ENCODE results near the gene NUS1. TPM values are rescaled to one million over a fixed set of nuclear protein-coding genes. Genes with fewer than 3 reads are reported as not detected.

The NUS1 gene
- total and polyA plus RNA-seq, 2 of the 13 experiments (the other 11 are each of a cell fraction or from before 2014, with no cell fraction given), result 18.3 to 18.6 TPM

DNA sequence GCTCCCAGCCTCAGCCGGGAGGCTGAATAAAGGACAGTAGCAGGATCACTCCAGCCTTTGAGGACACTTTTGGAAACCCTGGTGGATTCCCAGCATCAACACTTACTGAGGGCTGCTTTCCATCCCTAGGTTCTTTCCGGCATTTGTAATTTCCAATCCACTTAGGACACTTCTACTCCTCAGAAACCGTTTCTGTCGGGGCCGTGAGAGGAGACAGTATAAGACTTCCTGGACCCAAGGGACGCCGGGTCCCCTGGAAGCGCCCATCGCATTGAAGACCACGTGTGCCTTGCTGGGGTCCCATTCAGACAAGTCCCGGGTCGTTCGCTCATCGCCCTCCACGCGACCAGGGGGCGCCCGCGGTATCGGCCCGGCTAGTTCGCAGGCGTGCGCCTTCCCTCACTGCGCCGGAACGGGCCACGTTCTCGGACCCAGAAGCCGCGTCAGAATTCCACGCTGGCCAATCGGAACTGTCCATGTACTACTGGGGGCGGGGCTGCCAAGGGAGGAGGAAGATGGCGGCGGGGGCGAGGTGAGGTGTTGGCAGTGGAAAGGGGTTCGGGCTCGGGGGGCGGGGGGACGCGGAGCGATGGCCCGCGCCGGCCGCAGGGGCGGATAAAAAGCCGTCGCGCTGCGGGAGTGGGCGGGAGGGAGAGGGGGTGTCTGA is at the start of gene NUS1 (continued):
- TF ChIP-seq, protein P1, sequence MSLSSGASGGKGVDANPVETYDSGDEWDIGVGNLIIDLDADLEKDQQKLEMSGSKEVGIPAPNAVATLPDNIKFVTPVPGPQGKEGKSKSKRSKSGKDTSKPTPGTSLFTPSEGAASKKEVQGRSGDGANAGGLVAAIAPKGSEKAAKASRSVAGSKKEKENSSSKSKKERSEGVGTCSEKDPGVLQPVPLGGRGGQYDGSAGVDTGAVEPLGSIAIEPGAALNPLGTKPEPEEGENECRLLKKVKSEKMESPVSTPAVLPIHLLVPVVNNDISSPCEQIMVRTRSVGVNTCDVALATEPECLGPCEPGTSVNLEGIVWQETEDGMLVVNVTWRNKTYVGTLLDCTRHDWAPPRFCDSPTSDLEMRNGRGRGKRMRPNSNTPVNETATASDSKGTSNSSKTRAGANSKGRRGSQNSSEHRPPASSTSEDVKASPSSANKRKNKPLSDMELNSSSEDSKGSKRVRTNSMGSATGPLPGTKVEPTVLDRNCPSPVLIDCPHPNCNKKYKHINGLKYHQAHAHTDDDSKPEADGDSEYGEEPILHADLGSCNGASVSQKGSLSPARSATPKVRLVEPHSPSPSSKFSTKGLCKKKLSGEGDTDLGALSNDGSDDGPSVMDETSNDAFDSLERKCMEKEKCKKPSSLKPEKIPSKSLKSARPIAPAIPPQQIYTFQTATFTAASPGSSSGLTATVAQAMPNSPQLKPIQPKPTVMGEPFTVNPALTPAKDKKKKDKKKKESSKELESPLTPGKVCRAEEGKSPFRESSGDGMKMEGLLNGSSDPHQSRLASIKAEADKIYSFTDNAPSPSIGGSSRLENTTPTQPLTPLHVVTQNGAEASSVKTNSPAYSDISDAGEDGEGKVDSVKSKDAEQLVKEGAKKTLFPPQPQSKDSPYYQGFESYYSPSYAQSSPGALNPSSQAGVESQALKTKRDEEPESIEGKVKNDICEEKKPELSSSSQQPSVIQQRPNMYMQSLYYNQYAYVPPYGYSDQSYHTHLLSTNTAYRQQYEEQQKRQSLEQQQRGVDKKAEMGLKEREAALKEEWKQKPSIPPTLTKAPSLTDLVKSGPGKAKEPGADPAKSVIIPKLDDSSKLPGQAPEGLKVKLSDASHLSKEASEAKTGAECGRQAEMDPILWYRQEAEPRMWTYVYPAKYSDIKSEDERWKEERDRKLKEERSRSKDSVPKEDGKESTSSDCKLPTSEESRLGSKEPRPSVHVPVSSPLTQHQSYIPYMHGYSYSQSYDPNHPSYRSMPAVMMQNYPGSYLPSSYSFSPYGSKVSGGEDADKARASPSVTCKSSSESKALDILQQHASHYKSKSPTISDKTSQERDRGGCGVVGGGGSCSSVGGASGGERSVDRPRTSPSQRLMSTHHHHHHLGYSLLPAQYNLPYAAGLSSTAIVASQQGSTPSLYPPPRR (CRISPR knock-in tag; IDR thresholded peaks at IDR 0.05; ENCODE audit: borderline replicate concordance), result peak; percentile 50; the same call in 1 of the 2 replicates
- TF ChIP-seq POLR2AphosphoS5 (IDR thresholded peaks at IDR 0.05; ENCODE audit: low read depth, low read length) (peak; percentile 36; the same call in 1 of the 2 replicates), POLR2AphosphoS2 (IDR thresholded peaks at IDR 0.05; ENCODE audit: low read depth, low read length) (no peak), PCBP1 (IDR thresholded peaks at IDR 0.05; ENCODE audit: borderline replicate concordance, low read depth, low read length) (0 out of 2 replicates have a peak, but pooled peaks have one; percentile 58), GABPA (IDR thresholded peaks at IDR 0.05; ENCODE audit: low read depth, low read length) (peak; percentile 70), GABPA (CRISPR knock-in tag; IDR thresholded peaks at IDR 0.05; ENCODE audit: low read depth) (peak; percentile 90), ZNF749 (CRISPR knock-in tag; IDR thresholded peaks at IDR 0.05; ENCODE audit: borderline replicate concordance) (peak; percentile 70; the same call in 1 of the 2 replicates), BRCA1 (CRISPR knock-in tag; IDR thresholded peaks at IDR 0.05) (no peak)
- TF ChIP-seq, protein P2, sequence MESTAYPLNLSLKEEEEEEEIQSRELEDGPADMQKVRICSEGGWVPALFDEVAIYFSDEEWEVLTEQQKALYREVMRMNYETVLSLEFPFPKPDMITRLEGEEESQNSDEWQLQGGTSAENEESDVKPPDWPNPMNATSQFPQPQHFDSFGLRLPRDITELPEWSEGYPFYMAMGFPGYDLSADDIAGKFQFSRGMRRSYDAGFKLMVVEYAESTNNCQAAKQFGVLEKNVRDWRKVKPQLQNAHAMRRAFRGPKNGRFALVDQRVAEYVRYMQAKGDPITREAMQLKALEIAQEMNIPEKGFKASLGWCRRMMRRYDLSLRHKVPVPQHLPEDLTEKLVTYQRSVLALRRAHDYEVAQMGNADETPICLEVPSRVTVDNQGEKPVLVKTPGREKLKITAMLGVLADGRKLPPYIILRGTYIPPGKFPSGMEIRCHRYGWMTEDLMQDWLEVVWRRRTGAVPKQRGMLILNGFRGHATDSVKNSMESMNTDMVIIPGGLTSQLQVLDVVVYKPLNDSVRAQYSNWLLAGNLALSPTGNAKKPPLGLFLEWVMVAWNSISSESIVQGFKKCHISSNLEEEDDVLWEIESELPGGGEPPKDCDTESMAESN (CRISPR knock-in tag; conservative IDR thresholded peaks at IDR 0.05), result peak; percentile 90
- TF ChIP-seq, protein P3, sequence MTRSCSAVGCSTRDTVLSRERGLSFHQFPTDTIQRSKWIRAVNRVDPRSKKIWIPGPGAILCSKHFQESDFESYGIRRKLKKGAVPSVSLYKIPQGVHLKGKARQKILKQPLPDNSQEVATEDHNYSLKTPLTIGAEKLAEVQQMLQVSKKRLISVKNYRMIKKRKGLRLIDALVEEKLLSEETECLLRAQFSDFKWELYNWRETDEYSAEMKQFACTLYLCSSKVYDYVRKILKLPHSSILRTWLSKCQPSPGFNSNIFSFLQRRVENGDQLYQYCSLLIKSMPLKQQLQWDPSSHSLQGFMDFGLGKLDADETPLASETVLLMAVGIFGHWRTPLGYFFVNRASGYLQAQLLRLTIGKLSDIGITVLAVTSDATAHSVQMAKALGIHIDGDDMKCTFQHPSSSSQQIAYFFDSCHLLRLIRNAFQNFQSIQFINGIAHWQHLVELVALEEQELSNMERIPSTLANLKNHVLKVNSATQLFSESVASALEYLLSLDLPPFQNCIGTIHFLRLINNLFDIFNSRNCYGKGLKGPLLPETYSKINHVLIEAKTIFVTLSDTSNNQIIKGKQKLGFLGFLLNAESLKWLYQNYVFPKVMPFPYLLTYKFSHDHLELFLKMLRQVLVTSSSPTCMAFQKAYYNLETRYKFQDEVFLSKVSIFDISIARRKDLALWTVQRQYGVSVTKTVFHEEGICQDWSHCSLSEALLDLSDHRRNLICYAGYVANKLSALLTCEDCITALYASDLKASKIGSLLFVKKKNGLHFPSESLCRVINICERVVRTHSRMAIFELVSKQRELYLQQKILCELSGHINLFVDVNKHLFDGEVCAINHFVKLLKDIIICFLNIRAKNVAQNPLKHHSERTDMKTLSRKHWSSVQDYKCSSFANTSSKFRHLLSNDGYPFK (CRISPR knock-in tag; IDR thresholded peaks at IDR 0.05; ENCODE audit: borderline replicate concordance), result peak; percentile 91
- TF ChIP-seq, protein P4, sequence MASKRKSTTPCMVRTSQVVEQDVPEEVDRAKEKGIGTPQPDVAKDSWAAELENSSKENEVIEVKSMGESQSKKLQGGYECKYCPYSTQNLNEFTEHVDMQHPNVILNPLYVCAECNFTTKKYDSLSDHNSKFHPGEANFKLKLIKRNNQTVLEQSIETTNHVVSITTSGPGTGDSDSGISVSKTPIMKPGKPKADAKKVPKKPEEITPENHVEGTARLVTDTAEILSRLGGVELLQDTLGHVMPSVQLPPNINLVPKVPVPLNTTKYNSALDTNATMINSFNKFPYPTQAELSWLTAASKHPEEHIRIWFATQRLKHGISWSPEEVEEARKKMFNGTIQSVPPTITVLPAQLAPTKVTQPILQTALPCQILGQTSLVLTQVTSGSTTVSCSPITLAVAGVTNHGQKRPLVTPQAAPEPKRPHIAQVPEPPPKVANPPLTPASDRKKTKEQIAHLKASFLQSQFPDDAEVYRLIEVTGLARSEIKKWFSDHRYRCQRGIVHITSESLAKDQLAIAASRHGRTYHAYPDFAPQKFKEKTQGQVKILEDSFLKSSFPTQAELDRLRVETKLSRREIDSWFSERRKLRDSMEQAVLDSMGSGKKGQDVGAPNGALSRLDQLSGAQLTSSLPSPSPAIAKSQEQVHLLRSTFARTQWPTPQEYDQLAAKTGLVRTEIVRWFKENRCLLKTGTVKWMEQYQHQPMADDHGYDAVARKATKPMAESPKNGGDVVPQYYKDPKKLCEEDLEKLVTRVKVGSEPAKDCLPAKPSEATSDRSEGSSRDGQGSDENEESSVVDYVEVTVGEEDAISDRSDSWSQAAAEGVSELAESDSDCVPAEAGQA (IDR thresholded peaks at IDR 0.05; ENCODE audit: low read depth), result peak; percentile 97
- TF ChIP-seq, protein P4 (CRISPR knock-in tag; IDR thresholded peaks at IDR 0.05; ENCODE audit: borderline replicate concordance), result no peak

Measured in HepG2 (cell line).